Cardiac muscle cell (in vitro differentiated cells and primary cell): ENCODE results near the gene NOP56. TPM values are rescaled to one million over a fixed set of nuclear protein-coding genes. Genes with fewer than 3 reads are reported as not detected.

Experiments
- DNase-seq, 2 donors: peaks; one replicate each; pipeline versions ENCODE4 v3.0.0 to v3.0.0-alpha.2; 2010 to 2017; ENCODE audit warnings: low read depth in 1 of 2, low spot score in 1 of 2
- H3K27ac ChIP-seq: fragments of 200-600 bp; sonication (generic); 2 replicates; pipeline ENCODE4 v1.5.1; 2016
- H3K27me3 ChIP-seq: fragments of 200-600 bp; sonication (generic); 2 replicates; pipeline ENCODE4 v1.6.0; 2016; ENCODE audit warnings: control low read depth
- H3K36me3 ChIP-seq: fragments of 200-600 bp; sonication (generic); 2 replicates; pipeline ENCODE4 v1.5.1; 2016; ENCODE audit warnings: control low read depth
- H3K4me1 ChIP-seq: fragments of 200-600 bp; sonication (generic); 2 replicates; pipeline ENCODE4 v1.8.1; 2017; ENCODE audit warnings: low read depth, mild to moderate bottlenecking, mixed run types
- H3K4me3 ChIP-seq: fragments of 200-600 bp; sonication (generic); 2 replicates; pipeline ENCODE4 v1.5.1; 2016; ENCODE audit warnings: mild to moderate bottlenecking
- H3K9me3 ChIP-seq: fragments of 200-600 bp; sonication (generic); 2 replicates; pipeline ENCODE4 v1.5.1; 2017; ENCODE audit warnings: low read depth, mild to moderate bottlenecking, control low read depth
- polyA plus RNA-seq: library from polyadenylated mRNA; unstranded; fragments of >200 nt; fragmentation: Nextera tagmentation; extraction: Ambion mirVana; gene quantifications from 2 replicates; pipeline ENCODE4 v1.2.1, GENCODE V29; 2016
- total RNA-seq: library from RNA; depleted of rRNA; stranded (reverse); fragments of >200 nt; gene quantifications from 2 replicates; pipeline ENCODE4 v1.2.3, GENCODE V29; 2016
- TF ChIP-seq, protein P1 (sequence below): IDR thresholded peaks from 2 replicates; pipeline ENCODE4 v1.5.1; 2012; ENCODE audit warnings: low read depth, mild to moderate bottlenecking, low read length

NOP56 gene
- total and polyA plus RNA-seq, 2 experiments from 2014 or later: 140 to 262 TPM

DNA sequence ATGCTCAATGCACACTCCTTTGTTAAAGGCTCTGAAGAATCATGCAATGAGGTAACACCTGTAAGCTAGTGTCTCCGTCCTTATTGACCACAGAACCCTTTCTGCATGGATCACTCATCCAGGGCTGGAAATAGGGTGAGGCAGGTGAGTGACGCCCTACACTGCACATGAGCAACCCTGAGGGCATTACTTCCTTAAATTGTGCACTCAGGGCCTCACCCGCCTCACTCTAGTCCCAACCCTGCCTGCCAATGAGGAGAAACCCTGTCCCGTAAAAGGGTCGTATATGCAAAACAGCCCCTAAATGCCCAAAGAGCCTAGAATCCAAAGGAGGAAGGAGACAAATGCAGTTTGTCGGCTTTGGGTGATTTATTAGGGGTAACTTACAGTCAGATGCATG lies 33.6 kb upstream of the NOP56 start:
- Histone ChIP-seq H3K4me1 (no peaks in the 10 kb centered on the region), H3K9me3 (no peaks in the 10 kb centered on the region)
- DNase-seq: no peak

DNA sequence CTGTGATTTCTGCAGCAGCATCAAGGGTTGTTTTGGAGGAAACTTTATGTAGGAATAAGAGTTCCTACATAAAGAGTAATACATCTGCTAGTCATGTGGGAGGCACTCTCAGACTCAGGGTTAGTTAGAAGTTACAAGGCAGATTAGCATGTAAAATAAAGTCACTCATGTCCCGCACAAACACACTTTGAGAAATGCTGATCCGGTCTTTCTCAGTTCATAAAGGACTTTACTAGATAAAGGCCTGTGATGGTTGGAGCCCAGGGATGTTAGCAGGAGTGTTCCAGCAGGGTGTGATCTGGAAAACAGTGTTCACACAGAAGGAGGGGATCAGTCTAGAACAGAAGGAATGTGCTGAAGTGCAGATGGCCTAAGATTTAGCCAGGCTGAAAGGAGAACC lies 33.1 kb upstream of the NOP56 start:
- H3K4me1 ChIP-seq: no peaks in the 10 kb centered on the region
- H3K4me3 ChIP-seq: no peak overlapping the region
- no peaks in the 10 kb centered on the region for H3K36me3 ChIP-seq
- no peak for DNase-seq
- H3K9me3 ChIP-seq: no peaks in the 10 kb centered on the region
- no peak overlapping the region for H3K27ac ChIP-seq
- TF ChIP-seq, protein P1, sequence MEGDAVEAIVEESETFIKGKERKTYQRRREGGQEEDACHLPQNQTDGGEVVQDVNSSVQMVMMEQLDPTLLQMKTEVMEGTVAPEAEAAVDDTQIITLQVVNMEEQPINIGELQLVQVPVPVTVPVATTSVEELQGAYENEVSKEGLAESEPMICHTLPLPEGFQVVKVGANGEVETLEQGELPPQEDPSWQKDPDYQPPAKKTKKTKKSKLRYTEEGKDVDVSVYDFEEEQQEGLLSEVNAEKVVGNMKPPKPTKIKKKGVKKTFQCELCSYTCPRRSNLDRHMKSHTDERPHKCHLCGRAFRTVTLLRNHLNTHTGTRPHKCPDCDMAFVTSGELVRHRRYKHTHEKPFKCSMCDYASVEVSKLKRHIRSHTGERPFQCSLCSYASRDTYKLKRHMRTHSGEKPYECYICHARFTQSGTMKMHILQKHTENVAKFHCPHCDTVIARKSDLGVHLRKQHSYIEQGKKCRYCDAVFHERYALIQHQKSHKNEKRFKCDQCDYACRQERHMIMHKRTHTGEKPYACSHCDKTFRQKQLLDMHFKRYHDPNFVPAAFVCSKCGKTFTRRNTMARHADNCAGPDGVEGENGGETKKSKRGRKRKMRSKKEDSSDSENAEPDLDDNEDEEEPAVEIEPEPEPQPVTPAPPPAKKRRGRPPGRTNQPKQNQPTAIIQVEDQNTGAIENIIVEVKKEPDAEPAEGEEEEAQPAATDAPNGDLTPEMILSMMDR: no peak
- H3K27me3 ChIP-seq: no peaks in the 10 kb centered on the region

More for the DNA sequence above, 33.6 kb upstream of the NOP56 start:
- Histone ChIP-seq H3K27me3 (no peaks in the 10 kb centered on the region), H3K27ac (no peak overlapping the region), H3K4me3 (no peak overlapping the region), H3K36me3 (no peaks in the 10 kb centered on the region)
- TF ChIP-seq, protein P1: no peak

DNA sequence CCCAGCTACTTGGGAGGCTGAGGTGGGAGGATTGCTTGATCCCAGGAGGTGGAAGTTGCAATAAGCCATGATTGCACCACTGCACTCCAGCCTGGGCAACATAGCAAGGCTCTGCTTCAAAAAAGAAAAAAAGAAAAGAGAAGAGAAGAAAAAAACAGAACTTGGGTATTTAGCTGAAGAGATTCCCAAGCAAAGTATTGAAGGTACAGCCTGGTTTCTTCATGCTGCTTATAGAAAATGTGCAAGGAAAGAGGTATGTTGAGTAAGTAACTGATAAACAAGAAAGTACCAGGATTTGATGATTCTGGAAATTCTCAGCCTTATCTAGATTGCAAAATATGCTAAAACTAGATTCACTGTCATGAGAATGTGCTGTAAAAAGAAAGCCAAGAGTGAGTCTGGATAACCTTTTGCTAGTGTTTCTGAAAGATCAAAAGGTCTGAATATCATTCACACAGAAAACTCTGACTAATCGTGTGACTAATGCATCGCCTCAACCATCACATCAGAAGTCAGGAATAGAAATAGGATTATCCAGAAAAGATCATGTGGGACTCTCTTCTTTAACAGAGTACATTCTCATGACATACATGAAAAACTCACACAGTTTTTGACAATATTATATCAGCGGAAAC lies 32.4 kb upstream of the NOP56 start:
- Histone ChIP-seq H3K36me3 (no peaks in the 10 kb centered on the region), H3K27ac (no peak overlapping the region), H3K27me3 (no peaks in the 10 kb centered on the region), H3K4me1 (no peaks in the 10 kb centered on the region), H3K9me3 (no peaks in the 10 kb centered on the region), H3K4me3 (no peak overlapping the region)
- peak in 1 of 2 donors; percentile 6 for DNase-seq
- TF ChIP-seq, protein P1: no peak

DNA sequence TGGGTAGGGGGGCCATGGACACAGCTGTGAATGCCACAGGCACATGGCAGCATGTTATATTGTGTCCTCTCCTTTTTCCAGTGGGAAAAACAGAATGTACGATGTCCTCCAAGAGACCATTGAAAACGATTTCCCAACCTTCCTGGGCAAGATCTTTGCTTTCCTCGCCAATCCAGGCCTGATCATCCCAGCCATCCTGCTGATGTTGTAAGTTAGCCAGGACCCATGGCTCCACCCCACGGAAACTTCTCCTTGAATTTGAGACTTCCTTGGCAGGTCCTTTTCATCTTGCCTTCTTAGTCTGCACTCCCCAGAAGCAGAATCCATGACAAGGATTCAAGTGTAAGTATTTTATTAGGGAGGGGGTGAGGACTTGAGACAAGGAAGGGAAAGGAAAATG lies 28.2 kb upstream of the NOP56 start:
- no peaks in the 10 kb centered on the region for H3K9me3 ChIP-seq
- H3K27me3 ChIP-seq: no peaks in the 10 kb centered on the region
- no peak overlapping the region for H3K4me3 ChIP-seq
- TF ChIP-seq, protein P1: no peak
- DNase-seq: peak in 1 of 2 donors; percentile 14
- no peak overlapping the region for H3K27ac ChIP-seq
- no peaks in the 10 kb centered on the region for H3K4me1 ChIP-seq
- H3K36me3 ChIP-seq: no peaks in the 10 kb centered on the region

DNA sequence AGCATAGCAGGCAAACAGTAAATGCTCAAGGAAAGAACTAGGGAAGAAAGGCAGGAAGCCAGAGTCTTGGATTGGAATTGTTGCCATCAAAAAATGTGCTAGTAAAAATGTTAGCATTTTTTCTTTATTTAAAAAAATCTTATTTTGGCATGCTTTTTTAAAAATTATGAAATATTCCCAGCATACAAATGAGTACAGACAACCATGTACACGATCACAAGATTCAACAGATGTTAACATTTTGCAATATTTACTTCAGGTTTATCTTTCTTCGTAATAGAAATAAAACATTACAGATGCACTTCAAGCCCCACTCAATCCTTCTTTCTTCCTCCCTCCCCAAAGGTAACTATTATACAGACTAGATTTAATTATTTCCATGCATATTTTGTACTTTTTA lies 27.4 kb upstream of the NOP56 start:
- Histone ChIP-seq H3K36me3 (no peaks in the 10 kb centered on the region), H3K9me3 (no peaks in the 10 kb centered on the region), H3K27me3 (no peaks in the 10 kb centered on the region)

More for the DNA sequence above, 27.4 kb upstream of the NOP56 start:
- H3K4me3 ChIP-seq: no peak overlapping the region
- H3K4me1 ChIP-seq: no peaks in the 10 kb centered on the region
- DNase-seq: no peak
- TF ChIP-seq, protein P1: no peak
- H3K27ac ChIP-seq: no peak overlapping the region
